Mesodermal cell (in vitro differentiated cells): Measurements from ENCODE around the gene UBE2J2.

Source experiments
- H3K27ac ChIP-seq: 2 replicates; pipeline ENCODE4 v1.7.0; 2013; ENCODE audit warnings: mild to moderate bottlenecking, low read depth, low read length, moderate library complexity; ENCODE audit not compliant: severe bottlenecking
- H3K36me3 ChIP-seq: 2 replicates; pipeline ENCODE4 v1.7.1; 2013; ENCODE audit warnings: mild to moderate bottlenecking, low read length, moderate library complexity; ENCODE audit not compliant: control insufficient read depth, insufficient read depth
- H3K4me1 ChIP-seq: one replicate; pipeline ENCODE4 v1.7.1; 2013; ENCODE audit warnings: mild to moderate bottlenecking, low read length; ENCODE audit not compliant: insufficient read depth, control insufficient read depth, poor library complexity, severe bottlenecking
- H3K4me3 ChIP-seq: 2 replicates; pipeline ENCODE4 v1.7.0; 2013; ENCODE audit warnings: low read length, control low read depth, mild to moderate bottlenecking; ENCODE audit not compliant: insufficient read depth, poor library complexity, severe bottlenecking; ENCODE audit errors: extremely low read depth
- H3K9me3 ChIP-seq: 2 replicates; pipeline ENCODE4 v1.7.1; 2013; ENCODE audit warnings: mild to moderate bottlenecking, low read length, moderate library complexity; ENCODE audit not compliant: control insufficient read depth
- WGBS, 2 experiments: methylation state at CpG; one replicate each; pipeline ENCODE4 v1.1.5; 2013; ENCODE audit warnings: missing lambda C conversion rate in 2 of 2; ENCODE audit not compliant: insufficient coverage in 2 of 2; 5-methylcytosine and 5-hydroxymethylcytosine counted together

The UBE2J2 gene

GRCh38 chr1:1220197-1220596 is 53.5 kb downstream of the UBE2J2 start:
- WGBS, 2 experiments, result 96 to 97% methylated on average over 24 of the region's 24 CpGs
- Histone ChIP-seq H3K36me3 (peaks cover 64% of the 10 kb centered on the region), H3K4me3 (no peak overlapping the region), H3K27ac (no peak overlapping the region), H3K4me1 (no peaks in the 10 kb centered on the region), H3K9me3 (no peaks in the 10 kb centered on the region)

- Histone ChIP-seq H3K27ac (no peak overlapping the region), H3K4me3 (no peak overlapping the region), H3K36me3 (peaks cover 56% of the 10 kb centered on the region), H3K4me1 (no peaks in the 10 kb centered on the region), H3K9me3 (no peaks in the 10 kb centered on the region)
- WGBS, 2 experiments, result 96 to 98% methylated on average over 16 to 20 of the region's 20 CpGs
Measured at GRCh38 chr1:1219341-1219740, 54.3 kb downstream of the UBE2J2 start.

- no peak overlapping the region for H3K4me3 ChIP-seq
- no peak overlapping the region for H3K27ac ChIP-seq
- 93 to 94% methylated on average over 34 to 36 of the region's 36 CpGs for WGBS, 2 experiments
- H3K9me3 ChIP-seq, result no peaks in the 10 kb centered on the region
- no peaks in the 10 kb centered on the region for H3K4me1 ChIP-seq
- H3K36me3 ChIP-seq, result peaks cover 56% of the 10 kb centered on the region
Measured at GRCh38 chr1:1218524-1219200, 55.0 kb downstream of the UBE2J2 start.

GRCh38 chr1:1217621-1218523 is 55.8 kb downstream of the UBE2J2 start:
- no peak overlapping the region for H3K27ac ChIP-seq
- no peaks in the 10 kb centered on the region for H3K4me1 ChIP-seq
- H3K4me3 ChIP-seq, result no peak overlapping the region
- whole genome bisulfite sequencing, 2 experiments, result 93 to 94% methylated on average over 46 to 52 of the region's 52 CpGs
- no peaks in the 10 kb centered on the region for H3K9me3 ChIP-seq
- peaks cover 49% of the 10 kb centered on the region for H3K36me3 ChIP-seq

GRCh38 chr1:1216770-1217620 is 56.7 kb downstream of the UBE2J2 start:
- Histone ChIP-seq H3K4me1 (no peaks in the 10 kb centered on the region), H3K27ac (no peak overlapping the region), H3K36me3 (peaks cover 42% of the 10 kb centered on the region), H3K9me3 (no peaks in the 10 kb centered on the region), H3K4me3 (no peak overlapping the region)
- 96 to 97% methylated on average over 70 of the region's 74 CpGs for WGBS, 2 experiments

GRCh38 chr1:1215881-1216605 is 57.6 kb downstream of the UBE2J2 start:
- Histone ChIP-seq H3K27ac (no peak overlapping the region), H3K9me3 (no peaks in the 10 kb centered on the region)
- WGBS, 2 experiments, result 95 to 97% methylated on average over 17 of the region's 21 CpGs

GRCh38 chr1:1215080-1215676 is 58.5 kb downstream of the UBE2J2 start:
- H3K9me3 ChIP-seq, result no peaks in the 10 kb centered on the region
- no peak overlapping the region for H3K4me3 ChIP-seq
- H3K27ac ChIP-seq, result no peak overlapping the region
- 87 to 92% methylated on average over 8 of the region's 11 CpGs for WGBS, 2 experiments
- peaks cover 25% of the 10 kb centered on the region for H3K36me3 ChIP-seq
- H3K4me1 ChIP-seq, result no peaks in the 10 kb centered on the region

More at GRCh38 chr1:1215881-1216605, 57.6 kb downstream of the UBE2J2 start:
- Histone ChIP-seq H3K4me3 (no peak overlapping the region), H3K36me3 (peaks cover 32% of the 10 kb centered on the region), H3K4me1 (no peaks in the 10 kb centered on the region)

GRCh38 chr1:1213345-1214265 is 60.0 kb downstream of the UBE2J2 start, which contains the start of gene TNFRSF4:
TSS of gene TNFRSF4 (minus strand) at chr1:1214153. CDS start at chr1:1214127, 26 bp downstream.
- 90 to 91% methylated on average over 32 to 48 of the region's 56 CpGs for WGBS, 2 experiments
- peaks cover 20% of the 10 kb centered on the region for H3K36me3 ChIP-seq
- no peaks in the 10 kb centered on the region for H3K4me1 ChIP-seq
- H3K4me3 ChIP-seq, result no peak within 1 kb of the TSS
- no peaks in the 10 kb centered on the region for H3K9me3 ChIP-seq
- no peak within 1 kb of the TSS for H3K27ac ChIP-seq

GRCh38 chr1:1212780-1213344 is 60.8 kb downstream of the UBE2J2 start:
- WGBS, 2 experiments, result 96 to 97% methylated on average over 16 to 21 of the region's 24 CpGs
- Histone ChIP-seq H3K9me3 (no peaks in the 10 kb centered on the region), H3K27ac (no peak overlapping the region), H3K36me3 (peaks cover 12% of the 10 kb centered on the region), H3K4me3 (no peak overlapping the region), H3K4me1 (peaks cover 3% of the 10 kb centered on the region)
